ENCODE data around the gene AOC3.
A peak's percentile ranks its signal among the peaks of the same experiment; 100 is the strongest.
"Not testable (repeated sequence)": the region's sequence is repeated elsewhere in the genome, so short reads cannot be mapped to it uniquely, and the experiment has no call there.

AOC3 gene

GRCh38 chr17:42877037-42877436, 26.0 kb downstream of the AOC3 start:
- peaks cover 11% of the 10 kb centered on the region for H3K27me3 ChIP-seq (replicated peaks)
- no peak for DNase-seq
- no peak for TF ChIP-seq CTCF (IDR thresholded peaks at IDR 0.05; ENCODE audit: low read depth, low read length, missing control alignments)
- no peak overlapping the region for H3K4me3 ChIP-seq (ENCODE audit: low read depth, low read length)
- H3K27ac ChIP-seq: no peak overlapping the region
- H3K36me3 ChIP-seq (replicated peaks): no peaks in the 10 kb centered on the region
- in situ Hi-C loops (cut with HindIII; ENCODE audit: low pct_ligation_motif_present, low sequenced_read_pairs): no loop called here

GRCh38 chr17:42878123-42878880, 27.3 kb downstream of the AOC3 start:
- Histone ChIP-seq H3K36me3 (replicated peaks) (no peaks in the 10 kb centered on the region), H3K4me3 (ENCODE audit: low read depth, low read length) (no peak overlapping the region), H3K27ac (no peak overlapping the region), H3K27me3 (replicated peaks) (peaks cover 11% of the 10 kb centered on the region)
- in situ Hi-C loops (cut with HindIII; ENCODE audit: low pct_ligation_motif_present, low sequenced_read_pairs): no loop called here
- peak; percentile 15 for TF ChIP-seq CTCF (IDR thresholded peaks at IDR 0.05; ENCODE audit: low read depth, low read length, missing control alignments)
- no peak for DNase-seq

DNA sequence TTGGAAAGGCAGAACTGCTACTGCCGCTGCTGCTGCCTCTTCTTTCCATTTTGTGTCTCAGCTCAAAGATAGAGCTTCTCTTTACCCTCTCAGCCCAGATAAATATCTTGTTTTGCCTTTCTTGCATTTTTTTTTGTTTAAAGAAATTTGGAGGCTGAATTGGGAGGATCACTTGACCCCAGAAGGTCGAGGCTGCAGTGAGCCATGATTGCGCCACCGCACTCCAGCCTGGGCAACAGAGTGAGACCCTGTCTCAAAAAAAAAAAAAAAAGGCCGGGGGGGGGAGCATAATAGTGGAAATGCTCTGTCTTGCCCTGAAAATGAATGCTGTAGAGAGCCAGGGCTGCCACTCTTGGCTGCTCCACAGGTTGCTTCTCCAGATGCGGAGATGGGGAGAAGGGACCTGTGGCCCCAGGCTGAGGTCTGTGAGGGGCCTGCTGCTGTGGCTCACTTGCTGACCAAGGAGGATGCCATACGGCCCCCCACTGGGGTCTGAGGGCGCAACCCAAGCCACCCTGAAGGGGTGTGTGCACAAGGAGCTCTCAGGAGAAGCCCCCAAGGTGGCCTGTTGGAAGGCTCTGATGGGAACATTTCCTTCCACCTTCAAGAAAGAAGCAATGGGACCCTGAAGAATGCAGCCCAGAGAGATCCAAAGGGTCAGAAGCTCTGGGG, 28.1 kb downstream of the AOC3 start:
- H3K27me3 ChIP-seq (replicated peaks): peaks cover 11% of the 10 kb centered on the region
- H3K36me3 ChIP-seq (replicated peaks): no peaks in the 10 kb centered on the region
- no peak overlapping the region for H3K27ac ChIP-seq
- no peak overlapping the region for H3K4me3 ChIP-seq (ENCODE audit: low read depth, low read length)
- DNase-seq: no peak
- TF ChIP-seq CTCF (IDR thresholded peaks at IDR 0.05; ENCODE audit: low read depth, low read length, missing control alignments): no peak
- in situ Hi-C loops (cut with HindIII; ENCODE audit: low pct_ligation_motif_present, low sequenced_read_pairs): no loop called here

GRCh38 chr17:42879596-42879985, 28.6 kb downstream of the AOC3 start:
- in situ Hi-C loops (cut with HindIII; ENCODE audit: low pct_ligation_motif_present, low sequenced_read_pairs): no loop called here
- H3K27me3 ChIP-seq (replicated peaks): peaks cover 10% of the 10 kb centered on the region
- peak; percentile 17 for DNase-seq
- H3K27ac ChIP-seq: no peak overlapping the region
- no peak for TF ChIP-seq CTCF (IDR thresholded peaks at IDR 0.05; ENCODE audit: low read depth, low read length, missing control alignments)
- H3K4me3 ChIP-seq (ENCODE audit: low read depth, low read length): no peak overlapping the region
- no peaks in the 10 kb centered on the region for H3K36me3 ChIP-seq (replicated peaks)

DNA sequence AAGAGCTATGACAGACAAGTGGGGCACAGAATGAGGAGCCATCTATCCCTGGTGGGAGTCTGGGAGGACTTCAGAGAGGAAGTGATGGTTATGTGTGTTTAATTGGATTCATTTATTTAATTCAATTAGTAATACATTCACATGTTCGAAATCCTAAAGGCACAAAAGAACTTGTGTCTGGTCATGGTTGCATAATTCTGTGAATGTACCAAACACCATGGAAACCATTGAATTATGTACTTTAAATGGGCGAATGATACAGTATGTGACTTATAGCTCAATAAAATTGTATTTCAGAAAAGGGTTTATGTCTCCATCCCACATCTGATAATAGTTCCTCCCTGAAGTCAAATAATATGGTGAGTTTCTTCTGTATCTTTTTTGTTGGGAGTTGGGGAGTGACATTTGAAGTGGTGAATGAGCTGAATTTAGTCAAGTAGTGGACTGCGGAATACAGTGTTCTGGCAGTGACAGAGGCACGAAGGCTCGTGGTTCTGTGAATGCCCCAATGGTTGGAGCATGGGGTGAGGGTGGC, 29.8 kb downstream of the AOC3 start:
- Histone ChIP-seq H3K36me3 (replicated peaks) (no peaks in the 10 kb centered on the region), H3K27ac (no peak overlapping the region), H3K4me3 (ENCODE audit: low read depth, low read length) (no peak overlapping the region), H3K27me3 (replicated peaks) (peaks cover 9% of the 10 kb centered on the region)
- in situ Hi-C loops (cut with HindIII; ENCODE audit: low pct_ligation_motif_present, low sequenced_read_pairs): no loop called here
- no peak for TF ChIP-seq CTCF (IDR thresholded peaks at IDR 0.05; ENCODE audit: low read depth, low read length, missing control alignments)
- no peak for DNase-seq

DNA sequence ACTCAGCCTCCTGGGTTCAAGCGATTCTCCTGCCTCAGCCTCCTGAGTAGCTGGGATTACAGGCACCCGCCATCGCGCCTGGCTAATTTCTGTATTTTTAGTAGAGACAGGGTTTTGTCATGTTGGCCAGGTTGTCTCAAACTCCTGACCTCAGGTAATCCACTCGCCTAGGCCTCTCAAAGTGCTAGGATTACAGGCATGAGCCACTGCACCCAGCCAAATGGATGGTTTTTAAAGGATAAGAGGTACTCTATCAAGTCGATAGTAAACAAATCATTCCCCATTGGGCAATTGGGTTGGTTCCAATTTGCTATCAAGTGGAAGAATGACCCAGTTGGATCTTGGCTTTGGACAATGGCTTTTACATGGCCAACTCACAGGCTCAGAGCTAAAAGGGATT, 30.7 kb downstream of the AOC3 start:
- DNase-seq; in situ Hi-C loops (cut with HindIII; ENCODE audit: low pct_ligation_motif_present, low sequenced_read_pairs); H3K27me3 ChIP-seq (replicated peaks); H3K36me3 ChIP-seq (replicated peaks); H3K27ac ChIP-seq; H3K4me3 ChIP-seq (ENCODE audit: low read depth, low read length): not testable (repeated sequence)
